Amygdala (tissue), 56 donors: ENCODE results near the gene ACTG1.
A peak's percentile ranks its signal among the peaks of the same experiment; 100 is the strongest.

Experiments used
- DNase-seq, 56 donors: peaks; one replicate each; lab custom pipeline; 2025; lab: John Stamatoyannopoulos, UW

The ACTG1 gene

DNA sequence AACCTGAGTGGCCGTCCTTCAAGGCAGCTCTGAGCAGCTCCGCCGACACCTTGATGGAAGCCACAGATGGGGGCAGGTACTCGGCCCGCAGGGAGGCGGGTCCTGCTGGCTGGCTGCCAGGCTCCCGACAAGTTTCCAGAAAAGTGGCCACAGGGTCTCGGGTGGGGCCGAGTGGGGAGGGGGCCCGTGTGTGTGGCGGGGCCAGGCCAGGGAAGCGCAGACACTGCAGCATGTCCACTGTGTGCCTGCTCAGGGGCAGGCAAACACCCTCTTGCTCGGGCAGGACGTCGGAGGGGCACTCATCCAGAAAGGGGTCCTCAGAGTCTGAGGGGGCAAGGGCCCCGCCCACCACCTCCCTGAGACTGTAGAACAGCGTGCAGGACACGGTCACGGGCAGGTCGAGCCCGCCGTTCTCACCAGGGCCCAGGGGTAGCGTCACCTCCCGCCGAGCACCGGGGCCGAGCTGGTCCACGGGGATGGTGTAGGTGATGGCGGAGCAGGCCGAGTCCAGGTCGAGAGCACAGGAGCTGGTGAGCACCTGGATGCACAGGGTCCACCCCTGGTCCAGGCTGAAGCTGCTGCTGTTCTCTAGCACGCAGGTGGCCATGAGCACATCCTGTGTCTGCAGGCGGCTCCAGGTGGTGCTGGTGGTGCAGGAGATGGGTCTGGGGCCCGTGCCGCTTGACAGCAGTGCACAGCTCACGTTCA is 34.5 kb upstream of the ACTG1 start:
- no peak for DNase-seq

DNA sequence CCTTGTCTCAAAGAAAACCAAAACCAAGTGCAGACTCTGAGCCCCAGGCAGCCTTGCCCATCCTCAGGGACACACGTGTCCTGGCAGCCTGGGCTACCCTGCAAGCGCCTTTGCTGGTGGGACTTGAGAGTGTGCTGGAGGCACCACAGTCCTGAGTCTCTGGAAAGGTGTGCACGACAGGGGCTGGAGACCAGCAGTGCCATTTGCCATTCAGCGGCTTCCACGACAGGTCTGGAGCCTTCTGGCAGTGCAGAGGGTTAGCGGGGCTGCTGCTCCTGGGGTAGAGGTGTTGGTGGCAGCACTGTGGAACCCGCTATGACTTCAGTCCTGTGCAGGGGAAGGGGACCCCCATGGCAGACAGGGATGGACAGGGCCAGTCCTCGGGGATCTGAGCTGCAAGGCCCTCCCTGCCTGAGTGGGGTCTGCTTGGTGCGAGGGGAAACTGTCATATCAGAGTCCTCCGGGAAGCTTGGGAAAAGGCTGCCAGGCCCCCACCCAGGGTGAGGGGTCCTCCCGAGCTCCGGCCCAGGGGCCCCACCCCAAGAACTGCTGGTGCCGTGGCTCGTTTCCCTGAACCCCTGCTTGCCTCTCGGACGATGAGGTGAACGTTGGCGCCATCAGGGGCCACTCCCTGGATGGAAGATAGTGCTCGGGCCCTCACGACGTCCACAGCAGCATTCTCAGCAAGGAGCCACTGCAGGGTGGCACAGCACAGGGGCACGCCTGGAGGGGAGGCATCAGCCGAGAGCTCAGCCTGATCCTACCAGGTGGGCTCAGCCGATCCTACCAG is 32.8 kb upstream of the ACTG1 start:
- DNase-seq = no peak

DNA sequence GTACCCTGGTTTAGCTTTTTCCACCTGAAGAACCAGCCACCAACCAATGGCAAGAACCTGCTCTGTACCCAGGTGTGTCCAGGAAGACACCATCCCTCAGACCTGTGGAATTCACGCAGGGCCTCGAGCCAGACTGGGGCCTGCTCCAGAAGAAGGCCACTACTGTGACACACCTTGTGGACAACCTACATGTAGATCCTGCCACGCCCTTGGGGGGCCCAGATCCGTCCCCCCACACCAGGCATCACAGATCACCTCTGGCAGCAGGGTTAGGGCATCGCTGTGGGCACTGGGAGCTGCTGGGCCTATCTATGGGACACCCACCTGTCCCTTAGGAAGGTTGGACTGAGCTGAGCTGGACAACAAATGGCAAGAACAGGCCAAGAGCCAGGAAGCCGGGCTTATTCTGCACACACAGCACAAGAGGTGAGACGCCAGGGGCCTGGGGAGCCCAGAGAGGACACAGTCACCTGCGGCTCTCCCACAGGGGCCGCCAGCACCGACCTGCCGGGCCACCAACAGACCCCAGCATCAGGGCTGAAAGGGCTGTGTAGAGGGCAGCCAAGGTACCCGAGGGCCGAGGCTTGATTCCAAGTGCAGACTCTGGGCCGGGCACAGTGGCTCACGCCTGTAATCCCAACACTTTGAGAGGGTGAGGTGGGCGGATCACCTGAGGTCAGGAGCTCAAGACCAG is 31.8 kb upstream of the ACTG1 start:
- no peak for DNase-seq

DNA sequence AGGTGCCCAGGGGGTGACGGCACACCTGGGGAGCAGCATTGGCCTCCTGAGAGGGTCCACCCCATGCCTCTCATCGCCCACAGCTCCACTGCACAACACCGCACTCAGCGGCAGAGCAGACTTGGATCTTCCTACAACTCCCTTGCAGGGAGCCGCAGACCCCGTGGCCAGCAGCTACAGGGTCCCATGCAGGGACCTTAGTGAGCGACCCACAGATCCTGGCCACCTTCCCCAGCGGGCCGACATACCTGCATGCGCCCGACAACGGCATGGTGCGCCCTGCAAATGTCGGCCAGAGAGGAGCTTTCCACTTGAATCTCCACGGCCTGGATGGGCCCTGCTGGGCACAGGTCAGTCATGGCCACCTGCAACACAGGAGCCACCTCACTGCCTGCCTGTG is 31.2 kb upstream of the ACTG1 start:
- no peak for DNase-seq

DNA sequence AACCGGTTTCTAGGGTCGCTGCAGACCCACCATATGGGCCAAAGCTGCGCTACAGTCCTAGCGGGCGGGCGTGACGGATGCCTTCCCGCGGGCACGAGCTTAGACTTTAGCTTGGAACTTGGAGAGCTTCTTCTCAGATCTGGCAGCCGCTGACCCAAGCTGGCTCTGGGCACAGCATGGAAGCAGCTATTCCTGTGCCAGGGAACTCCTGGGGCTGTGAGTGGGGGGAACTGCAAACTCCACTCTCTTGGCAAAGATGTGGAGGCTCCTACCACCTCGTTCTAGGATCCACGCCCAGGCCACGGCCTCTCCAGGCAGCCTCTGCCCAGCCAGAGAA is 30.7 kb upstream of the ACTG1 start:
- no peak for DNase-seq

DNA sequence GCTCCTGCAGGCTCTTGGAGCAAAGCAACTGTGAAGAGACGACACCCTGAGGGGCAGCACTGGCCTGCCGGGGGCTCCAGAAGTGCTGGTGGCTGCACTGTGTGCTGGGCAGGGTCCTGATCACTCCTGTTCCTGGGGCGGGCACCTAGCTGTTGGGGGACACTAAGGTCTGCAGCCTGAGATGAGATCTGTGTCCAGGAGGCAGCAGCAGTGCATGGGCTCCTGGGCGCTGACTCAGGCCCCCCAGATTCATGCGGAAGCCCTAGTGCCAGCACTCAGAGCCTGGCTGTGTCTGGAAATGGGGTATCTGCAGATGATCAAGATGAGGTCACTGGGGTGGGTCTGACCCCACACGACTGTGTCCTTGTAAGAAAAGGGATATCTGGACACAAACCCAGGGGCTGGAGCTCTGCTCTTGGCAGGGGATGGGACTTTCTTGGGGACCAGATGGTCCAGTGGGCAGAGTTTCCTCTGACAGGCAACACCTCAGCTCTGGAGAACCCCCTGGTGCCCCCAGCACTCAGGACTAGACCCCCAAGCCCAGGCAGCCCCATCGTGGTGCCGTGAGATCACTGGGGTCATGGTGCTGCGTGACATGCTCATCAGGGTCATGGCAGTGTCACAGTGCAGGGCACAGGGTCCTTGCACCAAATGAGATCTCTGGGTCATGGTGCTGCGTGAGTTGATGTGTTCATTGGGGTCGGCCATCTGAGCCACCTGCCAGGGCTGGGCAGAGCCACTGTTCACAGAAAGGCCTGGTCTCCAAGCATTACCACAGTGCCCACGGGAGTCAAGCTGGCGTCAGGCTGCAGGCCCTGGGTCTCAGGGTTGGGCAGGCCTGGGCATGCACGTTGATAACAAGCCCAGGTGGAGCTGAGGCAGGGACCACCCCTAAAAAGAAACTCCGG is 30.1 kb upstream of the ACTG1 start:
- DNase-seq = no peak

DNA sequence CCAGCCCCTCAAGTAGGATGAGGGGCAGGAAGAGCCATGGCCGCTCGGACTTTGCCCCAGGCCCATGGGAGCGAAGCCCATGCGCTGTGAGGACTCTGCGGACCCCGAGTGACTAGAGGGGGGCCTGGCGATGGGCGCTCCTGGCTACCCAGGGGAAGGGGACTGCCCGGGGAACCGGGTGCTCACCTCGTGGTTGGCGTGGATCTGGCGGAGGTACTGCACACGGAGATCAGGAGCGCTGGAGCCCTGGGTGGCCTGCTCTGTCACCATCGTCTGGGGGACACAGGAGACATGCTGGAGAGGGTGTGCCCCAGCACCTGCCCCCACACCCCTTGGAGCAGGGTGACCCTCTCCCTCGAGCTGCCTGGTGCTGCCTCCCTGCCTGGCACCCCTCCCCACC is 28.5 kb upstream of the ACTG1 start:
- DNase-seq = no peak

DNA sequence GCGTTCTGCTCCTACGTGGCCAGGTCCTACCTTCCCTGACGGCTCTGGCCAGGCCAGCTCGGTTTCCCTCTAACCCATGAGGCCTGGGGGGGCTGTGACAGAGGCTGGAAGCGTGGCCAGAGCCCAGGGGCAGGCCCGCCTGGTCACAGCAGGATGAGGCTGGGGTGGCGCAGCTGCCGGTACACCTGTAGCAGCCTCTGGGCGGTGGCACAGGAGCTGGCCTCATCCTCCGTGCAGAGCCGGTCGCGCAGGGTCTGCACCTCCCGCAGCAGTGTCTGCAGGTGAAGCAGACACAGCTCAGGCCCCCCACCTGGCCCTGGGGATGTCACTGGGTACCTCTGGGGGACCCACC is 28.1 kb upstream of the ACTG1 start:
- no peak for DNase-seq

DNA sequence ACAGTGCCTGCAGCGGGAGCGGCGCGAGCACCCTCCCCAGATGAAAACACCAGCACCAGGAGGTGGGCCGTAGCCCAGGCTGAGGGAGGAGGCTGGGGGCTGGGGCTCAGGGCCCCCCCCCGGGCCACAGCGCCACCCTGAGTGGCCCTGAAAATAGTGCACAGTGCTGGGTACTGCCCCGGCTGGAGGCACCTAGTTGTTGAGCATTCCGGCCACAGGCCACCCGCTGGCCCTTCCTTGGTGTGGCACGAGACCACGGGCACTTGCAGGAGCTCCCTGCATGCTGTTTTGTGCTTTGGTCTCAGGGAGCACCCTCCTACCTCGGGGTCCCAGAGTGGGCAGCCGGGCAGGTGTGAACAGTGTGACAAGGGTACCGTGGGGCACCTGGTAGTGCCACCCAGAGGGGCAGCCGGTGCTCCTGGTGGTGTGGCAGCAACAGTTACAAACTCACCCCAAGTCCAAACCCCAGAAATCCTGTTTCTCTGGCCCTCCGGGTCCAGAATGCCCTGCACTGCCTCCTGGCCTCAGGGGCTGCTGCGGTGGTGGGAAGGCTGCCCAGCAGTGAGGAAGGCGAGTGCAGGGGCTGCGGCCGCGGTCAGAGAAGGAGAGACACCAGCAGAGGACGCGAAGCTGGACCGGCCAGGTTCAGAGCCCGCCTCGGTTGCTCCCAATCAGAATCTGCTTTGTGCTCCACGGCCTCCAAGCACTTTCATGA is 27.5 kb upstream of the ACTG1 start:
- DNase-seq = no peak

DNA sequence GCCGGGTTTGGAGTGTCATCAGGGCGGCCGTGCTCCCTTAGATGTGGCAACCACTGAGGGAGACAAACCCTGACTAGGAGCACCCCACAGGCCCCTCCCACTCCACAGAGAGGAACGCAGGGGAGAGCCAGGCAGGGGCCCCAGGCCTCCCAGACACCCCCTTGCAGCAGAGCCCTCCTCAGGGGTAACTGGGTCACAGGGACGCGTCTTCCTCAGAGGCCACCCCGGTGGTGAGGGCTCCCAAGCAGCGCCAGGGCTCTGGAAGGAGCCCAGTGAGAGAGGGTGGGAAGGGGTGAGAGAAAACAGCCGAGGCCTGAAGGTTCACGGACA is 26.9 kb upstream of the ACTG1 start:
- DNase-seq = no peak

DNA sequence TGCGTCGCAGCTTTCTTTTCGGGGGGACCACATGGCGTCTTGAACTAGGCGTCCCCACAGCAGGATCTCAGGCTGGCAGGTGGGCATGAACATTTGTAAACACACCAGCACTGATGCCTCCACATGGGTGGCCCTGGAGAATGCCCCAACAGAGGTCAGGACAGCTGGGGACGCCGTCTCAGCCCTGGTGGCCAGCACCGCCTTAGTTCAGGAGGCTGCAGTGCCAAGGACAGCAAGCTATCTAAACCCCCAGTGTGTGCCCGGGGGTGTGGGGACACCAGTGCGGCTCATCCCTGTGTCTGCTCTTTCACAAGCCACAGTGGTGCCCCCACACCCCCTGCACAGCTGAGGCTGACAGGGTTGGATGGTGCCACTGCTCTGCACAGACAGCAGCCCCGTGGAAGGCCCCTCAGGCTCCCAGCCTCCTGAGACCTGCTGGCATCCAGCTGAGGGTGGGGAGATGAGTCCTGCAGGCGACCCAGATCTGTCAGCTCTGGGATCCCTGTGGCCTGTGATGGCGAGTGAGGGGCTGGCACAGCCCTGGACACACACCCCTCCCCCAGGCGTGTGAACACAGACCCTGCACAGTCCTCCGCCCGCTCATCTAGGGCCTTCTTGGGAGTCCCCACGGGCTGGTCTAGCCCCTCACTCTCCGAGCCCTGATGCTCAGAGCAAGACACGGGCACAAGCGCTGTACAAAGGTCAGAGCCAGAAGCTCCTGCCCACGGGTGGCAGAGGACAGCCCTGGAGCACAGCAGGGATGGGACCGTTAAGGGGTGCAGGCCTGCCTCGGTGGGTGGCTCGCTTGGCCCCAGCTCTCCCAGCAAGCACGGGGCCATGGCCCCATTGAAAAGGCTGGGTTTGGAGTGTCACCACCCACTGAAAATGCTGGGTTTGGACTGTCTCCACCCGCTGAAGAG is 26.3 kb upstream of the ACTG1 start:
- DNase-seq = no peak

DNA sequence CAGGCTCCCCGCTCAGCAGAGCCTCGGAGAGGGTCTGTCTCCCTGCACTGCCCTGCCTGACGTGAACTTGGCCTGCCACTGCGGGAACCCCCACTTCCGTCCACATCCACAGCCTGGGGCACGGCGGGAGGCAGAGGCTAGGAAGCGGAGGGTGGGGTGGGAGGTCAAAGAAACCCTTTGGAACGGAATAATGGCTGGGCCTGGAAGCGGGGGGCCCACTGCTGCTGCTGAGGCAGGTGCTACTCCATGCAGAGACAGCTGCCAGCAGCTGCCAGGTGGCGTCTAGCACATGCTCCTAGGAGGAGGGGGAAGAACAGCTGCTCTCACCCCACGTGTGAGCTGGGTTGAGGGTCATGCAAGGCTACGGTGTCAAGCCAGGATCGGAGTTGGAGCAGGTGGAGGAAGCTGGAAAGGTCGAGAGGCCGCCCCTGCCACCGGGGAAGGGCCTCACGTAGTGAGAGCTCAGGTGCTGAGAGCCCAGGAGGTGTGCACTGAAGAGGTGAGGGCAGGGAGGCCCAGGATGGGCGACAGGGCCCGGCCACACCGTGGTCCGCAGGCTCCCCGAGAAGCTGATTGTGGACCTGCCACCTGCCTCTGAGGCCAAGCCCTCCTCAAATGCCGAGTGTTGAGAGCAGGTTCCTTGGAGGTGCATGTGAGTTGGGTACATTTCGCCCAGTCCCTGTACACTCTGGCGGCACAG is 25.4 kb upstream of the ACTG1 start:
- no peak for DNase-seq

DNA sequence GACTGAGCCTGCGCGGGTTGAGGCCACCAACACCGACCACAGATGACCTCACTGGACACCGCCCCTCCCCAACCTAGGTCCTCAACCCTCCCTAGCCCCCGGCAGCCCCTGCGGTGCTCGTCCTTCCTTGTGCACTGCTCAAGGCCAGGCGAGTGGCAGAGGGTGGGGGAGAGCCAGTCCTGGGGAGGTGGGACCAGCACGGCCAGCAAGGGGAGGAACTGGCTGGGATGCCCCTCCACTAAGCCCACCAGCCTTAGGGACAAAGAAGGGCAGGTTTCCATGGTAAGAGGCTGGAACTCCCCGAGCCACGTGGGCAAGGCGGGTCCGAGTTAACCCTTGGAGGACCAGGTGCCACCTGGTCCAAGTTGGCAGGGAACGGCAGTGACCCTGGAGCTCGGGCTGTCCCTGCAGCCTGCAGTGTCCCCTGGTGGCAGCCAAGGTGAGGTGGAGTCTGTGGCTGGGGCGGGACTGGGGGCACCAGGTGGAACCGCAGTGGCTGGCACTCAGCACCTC is 24.8 kb upstream of the ACTG1 start:
- DNase-seq = peak in 1 of 56 donors; percentile 28

DNA sequence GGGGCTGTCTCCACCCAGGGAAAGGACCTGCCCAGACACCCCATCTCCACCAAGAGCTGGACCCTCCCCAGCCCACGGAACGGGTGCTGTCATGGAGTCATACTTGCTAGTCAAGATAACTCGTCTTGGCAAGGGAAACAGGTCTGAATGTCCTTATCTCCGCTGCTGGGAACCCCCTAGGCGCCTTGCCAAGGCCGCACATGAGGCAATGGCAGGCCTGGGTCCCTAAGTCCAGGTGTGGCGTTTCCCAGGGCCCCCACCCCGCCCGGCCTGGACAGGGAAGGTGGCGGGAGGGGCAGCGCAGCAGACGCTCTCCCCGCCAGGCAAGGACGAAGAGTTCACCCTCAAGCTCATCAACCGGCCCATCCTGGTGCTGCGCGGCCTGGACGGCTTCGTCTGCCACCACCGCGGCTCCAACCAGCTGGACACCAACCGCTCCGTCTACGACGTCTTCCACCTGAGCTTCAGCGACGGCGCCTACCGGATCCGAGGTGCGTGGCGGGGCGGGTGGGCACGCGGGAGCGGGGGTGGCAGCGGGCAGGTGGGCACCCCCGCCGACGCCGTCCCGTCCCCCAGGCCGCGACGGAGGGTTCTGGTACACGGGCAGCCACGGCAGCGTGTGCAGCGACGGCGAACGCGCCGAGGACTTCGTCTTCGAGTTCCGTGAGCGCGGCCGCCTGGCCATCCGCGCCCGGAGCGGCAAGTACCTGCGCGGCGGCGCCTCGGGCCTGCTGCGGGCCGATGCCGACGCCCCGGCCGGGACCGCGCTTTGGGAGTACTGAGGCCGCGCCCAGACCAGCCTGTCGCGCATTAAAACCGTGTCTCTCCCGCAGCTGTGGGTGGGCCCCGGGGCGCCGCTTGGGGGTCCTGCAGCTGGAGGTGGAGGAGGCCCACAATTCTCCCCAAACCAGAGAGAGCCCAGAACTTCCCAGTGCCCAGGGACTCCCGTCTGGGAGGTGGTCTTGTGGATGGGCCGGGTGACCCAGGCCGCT is 24.0 kb upstream of the ACTG1 start:
- no peak for DNase-seq

DNA sequence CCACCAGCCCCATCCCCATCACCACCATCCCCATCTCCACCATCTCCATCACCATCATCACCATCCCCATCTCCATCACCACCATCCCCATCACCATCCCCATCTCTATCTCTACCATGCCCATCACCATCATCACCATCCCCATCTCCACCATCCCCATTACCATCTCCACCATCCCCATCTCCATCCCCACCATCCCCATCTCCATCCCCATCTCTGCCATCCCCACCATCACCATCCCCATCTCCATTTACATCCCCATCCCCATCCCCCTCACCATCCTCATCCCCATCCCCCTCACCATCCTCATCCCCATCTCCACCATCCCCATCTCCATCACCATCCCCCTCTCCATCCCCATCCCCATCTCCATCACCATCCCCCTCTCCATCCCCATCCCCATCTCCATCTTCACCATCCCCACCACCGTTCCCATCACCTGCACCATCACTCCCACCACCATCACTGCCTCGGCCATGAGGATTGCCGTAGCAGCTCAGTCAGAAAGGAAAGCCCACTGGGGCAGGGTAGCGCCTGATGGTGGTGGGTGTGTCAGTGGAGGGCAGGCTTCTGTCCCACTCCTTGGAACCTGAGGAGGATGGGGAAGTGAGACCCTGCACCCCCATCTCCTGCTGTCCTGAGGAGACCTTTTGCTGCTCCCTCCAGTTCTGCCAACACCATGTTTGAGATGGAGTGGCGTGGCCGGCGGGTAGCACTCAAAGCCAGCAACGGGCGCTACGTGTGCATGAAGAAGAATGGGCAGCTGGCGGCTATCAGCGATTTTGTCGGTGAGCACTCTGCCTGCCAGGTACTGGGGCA is 23.1 kb upstream of the ACTG1 start:
- DNase-seq = no peak

DNA sequence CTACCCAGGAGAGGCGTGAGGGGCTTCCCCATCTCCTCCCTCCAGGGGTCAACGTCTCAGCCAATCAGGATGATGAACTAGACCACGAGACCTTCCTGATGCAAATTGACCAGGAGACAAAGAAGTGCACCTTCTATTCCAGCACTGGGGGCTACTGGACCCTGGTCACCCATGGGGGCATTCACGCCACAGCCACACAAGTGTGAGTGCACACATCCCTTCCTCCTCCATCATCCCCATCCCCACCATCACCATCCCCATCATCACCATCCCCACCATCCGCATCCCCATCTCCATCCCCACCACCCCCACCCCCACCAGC is 22.4 kb upstream of the ACTG1 start:
- no peak for DNase-seq
